Right atrium auricular region (tissue), 2 donors: Measurements from ENCODE around the gene CARD11. TPM values are rescaled to one million over a fixed set of nuclear protein-coding genes. Genes with fewer than 3 reads are reported as not detected.

Experiments used
- DNase-seq: peaks from one replicate; pipeline ENCODE4 v3.0.0-alpha.2; 2019; ENCODE audit warnings: low spot score
- H3K27ac ChIP-seq, 2 donors: fragments of 200-600 bp; sonication (generic); 1 replicate in 1 of 2; 2 replicates in 1 of 2; pipeline ENCODE4 v1.5.1; 2016 to 2019
- H3K27me3 ChIP-seq, 2 donors: fragments of 200-600 bp; sonication (generic); one replicate each; pipeline versions ENCODE4 v1.5.1 to v1.6.0; 2017 to 2019
- H3K36me3 ChIP-seq: fragments of 200-600 bp; sonication (generic); one replicate; pipeline ENCODE4 v1.5.1; 2016
- H3K4me1 ChIP-seq, 2 donors: fragments of 200-600 bp; sonication (generic); one replicate each; pipeline versions ENCODE4 v1.5.1 to v1.6.0; 2017 to 2019
- H3K4me3 ChIP-seq, 2 donors: fragments of 200-600 bp; sonication (generic); 1 replicate in 1 of 2; 2 replicates in 1 of 2; pipeline ENCODE4 v1.5.1; 2017 to 2019; ENCODE audit warnings: mild to moderate bottlenecking in 1 of 2, moderate library complexity in 1 of 2
- H3K9me3 ChIP-seq, 2 donors: fragments of 200-600 bp; sonication (generic); one replicate each; pipeline ENCODE4 v1.5.1; 2019
- total RNA-seq, 2 donors: library from RNA; depleted of rRNA; stranded (reverse); fragments of >200 nt; gene quantifications; one replicate each; pipeline ENCODE4 v1.1.0, GENCODE V29; 2016
- TF ChIP-seq, protein P1 (sequence below), 2 donors: fragments of 200-600 bp; sonication (generic); IDR thresholded peaks; one replicate each; pipeline ENCODE4 v1.5.1; 2019; ENCODE audit warnings: antibody characterized with exemption in 2 of 2

The CARD11 gene
- total RNA-seq, 2 donors from 2014 or later: 0.22 to 0.55 TPM

DNA sequence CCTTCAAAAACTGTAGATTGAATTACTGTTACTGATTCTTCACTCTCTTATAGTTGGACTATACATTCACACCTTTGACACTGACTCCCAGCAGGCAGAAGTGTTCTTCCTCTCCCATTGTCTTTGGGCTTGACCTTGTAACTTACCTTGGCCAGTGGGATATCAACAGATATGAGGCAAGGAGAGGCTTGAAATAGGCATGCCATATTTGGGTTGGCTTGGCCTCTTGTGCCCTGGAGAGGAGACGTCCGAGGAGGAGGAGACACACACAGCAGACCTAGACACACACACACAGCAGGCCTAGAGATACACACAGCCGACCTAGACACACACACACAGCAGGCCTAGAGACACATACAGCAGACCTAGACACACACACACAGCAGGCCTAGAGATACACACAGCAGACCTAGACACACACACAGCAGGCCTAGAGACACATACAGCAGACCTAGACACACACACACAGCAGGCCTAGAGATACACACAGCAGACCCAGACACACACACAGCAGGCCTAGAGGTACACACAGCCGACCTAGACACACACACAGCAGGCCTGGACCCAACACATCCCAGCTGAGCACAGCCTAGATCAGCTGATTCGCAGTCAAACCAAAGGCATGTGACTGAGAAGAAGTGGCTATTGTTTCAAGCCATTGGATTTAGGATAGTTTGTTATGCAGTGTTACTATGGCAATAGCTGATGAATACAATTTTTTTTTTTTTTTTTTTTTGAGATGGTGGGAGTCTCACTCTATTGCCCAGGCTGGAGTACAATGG, 187.1 kb downstream of the CARD11 start:
- Histone ChIP-seq H3K36me3 (no peaks in the 10 kb centered on the region), H3K4me1 (peaks cover 0 to 10% of the 10 kb centered on the region in 2 donors), H3K9me3 (no peaks in the 10 kb centered on the region), H3K27ac (no peak overlapping the region), H3K4me3 (no peak overlapping the region), H3K27me3 (no peaks in the 10 kb centered on the region)
- DNase-seq: no peak
- TF ChIP-seq, protein P1, sequence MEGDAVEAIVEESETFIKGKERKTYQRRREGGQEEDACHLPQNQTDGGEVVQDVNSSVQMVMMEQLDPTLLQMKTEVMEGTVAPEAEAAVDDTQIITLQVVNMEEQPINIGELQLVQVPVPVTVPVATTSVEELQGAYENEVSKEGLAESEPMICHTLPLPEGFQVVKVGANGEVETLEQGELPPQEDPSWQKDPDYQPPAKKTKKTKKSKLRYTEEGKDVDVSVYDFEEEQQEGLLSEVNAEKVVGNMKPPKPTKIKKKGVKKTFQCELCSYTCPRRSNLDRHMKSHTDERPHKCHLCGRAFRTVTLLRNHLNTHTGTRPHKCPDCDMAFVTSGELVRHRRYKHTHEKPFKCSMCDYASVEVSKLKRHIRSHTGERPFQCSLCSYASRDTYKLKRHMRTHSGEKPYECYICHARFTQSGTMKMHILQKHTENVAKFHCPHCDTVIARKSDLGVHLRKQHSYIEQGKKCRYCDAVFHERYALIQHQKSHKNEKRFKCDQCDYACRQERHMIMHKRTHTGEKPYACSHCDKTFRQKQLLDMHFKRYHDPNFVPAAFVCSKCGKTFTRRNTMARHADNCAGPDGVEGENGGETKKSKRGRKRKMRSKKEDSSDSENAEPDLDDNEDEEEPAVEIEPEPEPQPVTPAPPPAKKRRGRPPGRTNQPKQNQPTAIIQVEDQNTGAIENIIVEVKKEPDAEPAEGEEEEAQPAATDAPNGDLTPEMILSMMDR (IDR thresholded peaks at IDR 0.05): no peak

Other genes with a start within 250 kb of the CARD11 start
- 10 to 100 TPM; 26.3 to 38.8 TPM for gene GNA12, start 199.6 kb downstream of the CARD11 start, total RNA-seq